Measurements from ENCODE around the gene SUSD1. TPM values are rescaled to one million over a fixed set of nuclear protein-coding genes. Genes with fewer than 3 reads are reported as not detected.

The SUSD1 gene
- total RNA-seq, 4 donors from 2014 or later = 9.5 to 17.3 (median 13.6) TPM

- H3K27ac ChIP-seq = no peak overlapping the region
- H3K4me3 ChIP-seq (replicated peaks in 1 of 3) = no peak overlapping the region
- WGBS, 2 donors = 94 to 100% methylated on average over 1 of the region's 1 CpG
- intact Hi-C loops (cut with DNase I) = no loop called here
- TF ChIP-seq POLR2A (IDR thresholded peaks at IDR 0.05) = no peak
- TF ChIP-seq, protein P1, sequence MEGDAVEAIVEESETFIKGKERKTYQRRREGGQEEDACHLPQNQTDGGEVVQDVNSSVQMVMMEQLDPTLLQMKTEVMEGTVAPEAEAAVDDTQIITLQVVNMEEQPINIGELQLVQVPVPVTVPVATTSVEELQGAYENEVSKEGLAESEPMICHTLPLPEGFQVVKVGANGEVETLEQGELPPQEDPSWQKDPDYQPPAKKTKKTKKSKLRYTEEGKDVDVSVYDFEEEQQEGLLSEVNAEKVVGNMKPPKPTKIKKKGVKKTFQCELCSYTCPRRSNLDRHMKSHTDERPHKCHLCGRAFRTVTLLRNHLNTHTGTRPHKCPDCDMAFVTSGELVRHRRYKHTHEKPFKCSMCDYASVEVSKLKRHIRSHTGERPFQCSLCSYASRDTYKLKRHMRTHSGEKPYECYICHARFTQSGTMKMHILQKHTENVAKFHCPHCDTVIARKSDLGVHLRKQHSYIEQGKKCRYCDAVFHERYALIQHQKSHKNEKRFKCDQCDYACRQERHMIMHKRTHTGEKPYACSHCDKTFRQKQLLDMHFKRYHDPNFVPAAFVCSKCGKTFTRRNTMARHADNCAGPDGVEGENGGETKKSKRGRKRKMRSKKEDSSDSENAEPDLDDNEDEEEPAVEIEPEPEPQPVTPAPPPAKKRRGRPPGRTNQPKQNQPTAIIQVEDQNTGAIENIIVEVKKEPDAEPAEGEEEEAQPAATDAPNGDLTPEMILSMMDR (IDR thresholded peaks at IDR 0.05) = no peak
- no peak for DNase-seq
- no peaks in the 10 kb centered on the region for H3K27me3 ChIP-seq
- no peaks in the 10 kb centered on the region for H3K9me3 ChIP-seq
- H3K4me1 ChIP-seq = no peaks in the 10 kb centered on the region
- no peaks in the 10 kb centered on the region for H3K36me3 ChIP-seq
Measured at GRCh38 chr9:112145886-112146285, 29.2 kb downstream of the SUSD1 start.

DNA sequence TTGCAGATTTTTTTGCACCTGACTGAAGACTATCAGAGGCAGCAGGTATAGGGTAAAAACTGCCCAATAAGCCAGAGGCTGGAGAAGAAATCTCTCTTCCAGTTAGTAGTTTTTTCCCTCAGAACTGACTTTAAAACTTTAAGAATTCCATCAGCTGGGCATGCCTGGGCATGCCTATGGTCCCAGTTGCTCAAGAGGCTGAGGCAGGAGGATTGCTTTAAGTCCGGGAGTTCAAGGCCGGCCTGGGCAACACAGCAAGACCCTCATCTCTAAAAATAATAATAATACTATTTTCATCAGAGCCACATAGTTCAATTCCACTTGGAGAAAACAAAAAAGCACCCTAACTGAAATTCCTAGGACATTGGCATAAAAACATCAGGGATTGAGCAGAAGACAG is 30.3 kb downstream of the SUSD1 start:
- no peak overlapping the region for H3K4me3 ChIP-seq (replicated peaks in 1 of 3)
- no peaks in the 10 kb centered on the region for H3K36me3 ChIP-seq
- no peak for TF ChIP-seq POLR2A (IDR thresholded peaks at IDR 0.05)
- TF ChIP-seq, protein P1 (IDR thresholded peaks at IDR 0.05) = no peak
- no peak overlapping the region for H3K27ac ChIP-seq
- 96 to 100% methylated on average over 2 of the region's 2 CpGs for WGBS, 2 donors
- H3K9me3 ChIP-seq = no peaks in the 10 kb centered on the region
- H3K4me1 ChIP-seq = no peaks in the 10 kb centered on the region
- DNase-seq = no peak
- H3K27me3 ChIP-seq = no peaks in the 10 kb centered on the region
- intact Hi-C loops (cut with DNase I) = no loop called here

GRCh38 chr9:112142420-112142819 is 32.7 kb downstream of the SUSD1 start:
- Histone ChIP-seq H3K27ac (no peak overlapping the region), H3K4me1 (no peaks in the 10 kb centered on the region), H3K36me3 (no peaks in the 10 kb centered on the region), H3K27me3 (no peaks in the 10 kb centered on the region), H3K9me3 (no peaks in the 10 kb centered on the region), H3K4me3 (replicated peaks in 1 of 3) (no peak overlapping the region)
- intact Hi-C loops (cut with DNase I) = no loop called here
- no peak for DNase-seq
- 83 to 86% methylated on average over 3 of the region's 3 CpGs for WGBS, 2 donors
- TF ChIP-seq POLR2A (IDR thresholded peaks at IDR 0.05) = no peak
- TF ChIP-seq, protein P1 (IDR thresholded peaks at IDR 0.05) = no peak

GRCh38 chr9:112140936-112141335 is 34.2 kb downstream of the SUSD1 start:
- Histone ChIP-seq H3K27me3 (no peaks in the 10 kb centered on the region), H3K4me1 (no peaks in the 10 kb centered on the region), H3K27ac (no peak overlapping the region), H3K36me3 (no peaks in the 10 kb centered on the region), H3K4me3 (replicated peaks in 1 of 3) (no peak overlapping the region), H3K9me3 (no peaks in the 10 kb centered on the region)
- intact Hi-C loops (cut with DNase I) = no loop called here
- 79 to 94% methylated on average over 2 of the region's 2 CpGs for WGBS, 2 donors
- TF ChIP-seq POLR2A (IDR thresholded peaks at IDR 0.05) = no peak
- TF ChIP-seq, protein P1 (IDR thresholded peaks at IDR 0.05) = no peak
- no peak for DNase-seq

- Histone ChIP-seq H3K9me3 (no peaks in the 10 kb centered on the region), H3K36me3 (no peaks in the 10 kb centered on the region), H3K27me3 (no peaks in the 10 kb centered on the region), H3K4me1 (no peaks in the 10 kb centered on the region), H3K4me3 (replicated peaks in 1 of 3) (no peak overlapping the region), H3K27ac (no peak overlapping the region)
- intact Hi-C loops (cut with DNase I) = no loop called here
- WGBS, 2 donors = 91 to 92% methylated on average over 3 of the region's 3 CpGs
- TF ChIP-seq POLR2A (IDR thresholded peaks at IDR 0.05) = no peak
- TF ChIP-seq, protein P1 (IDR thresholded peaks at IDR 0.05) = no peak
- no peak for DNase-seq
Measured at GRCh38 chr9:112137066-112137465, 38.0 kb downstream of the SUSD1 start.
